NCI-H2227 (cell line): ENCODE measurements around the gene DDN.
A peak's percentile ranks its signal among the peaks of the same experiment; 100 is the strongest.

Source experiments
- DNase-seq: peaks from one replicate; lab custom pipeline; 2025; ENCODE audit not compliant: unreplicated experiment; lab: John Stamatoyannopoulos, UW

Gene DDN

DNA sequence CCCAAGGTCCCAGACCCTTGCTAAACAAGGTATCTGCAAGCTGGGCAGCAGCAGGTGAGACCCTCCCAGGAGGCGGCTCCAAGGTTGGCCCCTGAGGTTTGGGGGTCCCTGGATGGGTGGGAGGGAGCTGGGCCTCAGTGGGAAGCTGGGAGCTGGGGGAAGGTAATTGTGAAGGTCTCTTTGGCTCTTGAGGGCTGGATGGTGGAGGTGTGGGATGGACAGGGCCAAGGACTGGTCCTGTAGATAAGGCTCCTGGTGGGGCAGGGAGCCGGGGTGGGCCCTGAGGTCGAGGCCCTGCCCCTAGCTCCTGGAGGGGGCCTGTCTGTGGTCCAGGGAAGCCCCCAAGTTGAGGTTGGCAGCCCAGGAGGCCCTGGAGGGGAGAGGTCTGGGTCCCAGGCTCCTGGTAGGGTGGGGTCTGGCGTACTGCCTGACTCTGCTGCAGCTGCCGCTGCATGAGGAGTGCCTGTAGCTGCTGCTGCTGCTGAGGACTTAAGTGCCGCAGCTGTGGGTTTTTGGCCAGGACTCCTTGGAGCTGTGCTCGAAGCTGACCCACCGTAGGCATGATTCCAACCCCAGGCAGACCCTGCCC lies 32.5 kb upstream of the DDN start:
- DNase-seq = no peak

DNA sequence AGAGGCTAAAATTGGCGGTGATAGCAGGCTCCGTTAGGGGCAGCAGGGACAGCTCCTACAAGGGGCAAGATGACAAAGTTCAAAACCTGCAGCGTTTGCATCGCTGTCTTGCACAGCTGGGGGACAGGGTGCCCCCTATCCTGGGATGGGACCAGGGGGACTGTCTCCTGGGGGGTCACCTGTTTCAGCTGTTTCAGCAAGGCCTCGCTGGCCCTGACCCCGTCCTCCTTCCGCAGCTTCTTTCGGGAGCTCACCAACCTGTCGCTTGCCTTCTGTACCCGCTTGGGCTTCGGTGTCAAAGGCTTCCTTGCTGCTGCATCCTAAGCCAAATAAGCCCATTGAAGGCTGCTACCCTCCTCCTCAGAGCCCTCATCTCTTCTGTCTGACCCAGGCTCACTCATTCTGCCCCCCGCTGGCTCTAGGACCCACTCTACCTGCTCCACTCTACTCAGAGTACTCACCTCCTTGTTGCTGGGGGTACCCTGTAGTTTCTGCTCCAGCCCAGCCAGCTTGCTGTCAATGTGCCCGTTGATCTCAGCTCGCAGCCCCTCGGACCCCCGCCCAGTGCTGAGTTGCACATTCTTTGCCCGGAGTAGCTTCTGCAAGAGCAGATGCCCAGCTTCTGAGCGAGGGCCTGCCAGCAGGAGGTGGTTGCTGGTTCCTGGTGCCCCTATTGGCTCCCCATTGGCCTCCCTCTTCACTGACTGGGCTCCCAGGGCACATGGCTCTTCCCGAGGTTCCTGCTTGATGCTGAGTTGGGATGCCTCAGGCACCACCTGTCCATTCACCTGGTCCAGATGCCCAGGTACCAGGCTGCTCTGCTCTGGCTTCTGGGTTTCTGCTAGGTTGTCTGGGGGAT lies 31.8 kb upstream of the DDN start:
- no peak for DNase-seq

DNA sequence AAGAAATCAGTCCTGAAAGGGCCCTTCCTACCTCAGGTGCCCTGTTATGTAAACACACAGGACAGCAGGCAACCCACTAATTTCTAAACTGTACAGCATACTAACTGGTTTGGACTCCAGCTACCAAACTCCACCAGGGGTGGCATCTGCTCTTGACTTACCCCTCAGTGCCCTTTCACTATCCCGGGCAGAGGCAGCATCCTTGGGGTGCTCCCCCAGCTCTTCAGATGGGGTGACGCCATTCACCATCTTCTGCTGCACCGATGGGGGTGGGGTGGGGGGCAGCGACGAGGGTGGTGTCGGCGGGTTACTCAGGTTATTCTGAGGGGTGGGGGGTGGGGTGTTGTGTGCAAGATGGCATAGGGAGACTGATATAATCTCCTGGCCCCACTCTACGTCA lies 30.9 kb upstream of the DDN start:
- DNase-seq = no peak

- DNase-seq = no peak
Observed at GRCh38 chr12:49028666-49029275, 29.6 kb upstream of the DDN start.

GRCh38 chr12:49027846-49028555 lies 28.8 kb upstream of the DDN start:
- no peak for DNase-seq

DNA sequence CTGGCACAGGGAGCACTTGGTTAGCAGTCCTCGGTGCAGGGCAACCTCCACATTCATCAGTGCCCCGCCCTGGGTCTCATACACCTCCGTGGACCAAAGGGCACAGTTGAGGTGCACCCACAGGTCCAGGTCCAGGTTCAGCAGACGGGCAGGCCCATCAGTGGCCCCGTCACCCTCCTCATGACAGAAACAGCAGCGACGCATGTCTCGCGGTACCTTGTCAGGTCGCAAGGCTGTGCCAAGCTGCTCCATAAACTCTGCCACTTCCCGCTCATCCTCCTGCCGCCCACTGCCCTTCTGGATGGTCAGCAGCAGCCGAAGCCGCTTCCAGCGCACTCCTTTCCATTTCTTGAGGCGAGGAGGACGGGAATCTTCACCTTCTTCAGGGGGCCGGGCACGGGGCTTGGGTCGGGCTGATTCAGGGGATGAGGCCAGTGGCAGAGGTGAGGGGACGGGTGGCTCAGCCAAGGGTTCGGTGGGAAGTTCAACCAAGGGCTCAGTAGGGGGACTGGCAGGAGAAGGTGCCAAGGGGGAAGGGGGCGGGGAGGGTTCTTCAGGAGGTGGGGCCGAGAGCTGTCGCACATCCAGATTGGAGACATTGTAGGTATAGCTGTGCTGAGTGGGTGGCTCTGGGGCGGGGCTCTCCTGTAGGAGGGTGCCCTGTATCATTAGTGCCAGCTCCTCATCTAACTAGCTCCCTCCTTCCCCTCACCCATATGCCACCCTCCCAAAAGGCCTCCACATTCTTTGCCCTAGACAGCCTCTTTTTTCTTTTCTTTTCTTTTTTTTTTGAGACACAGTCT lies 27.7 kb upstream of the DDN start:
- DNase-seq = no peak

DNA sequence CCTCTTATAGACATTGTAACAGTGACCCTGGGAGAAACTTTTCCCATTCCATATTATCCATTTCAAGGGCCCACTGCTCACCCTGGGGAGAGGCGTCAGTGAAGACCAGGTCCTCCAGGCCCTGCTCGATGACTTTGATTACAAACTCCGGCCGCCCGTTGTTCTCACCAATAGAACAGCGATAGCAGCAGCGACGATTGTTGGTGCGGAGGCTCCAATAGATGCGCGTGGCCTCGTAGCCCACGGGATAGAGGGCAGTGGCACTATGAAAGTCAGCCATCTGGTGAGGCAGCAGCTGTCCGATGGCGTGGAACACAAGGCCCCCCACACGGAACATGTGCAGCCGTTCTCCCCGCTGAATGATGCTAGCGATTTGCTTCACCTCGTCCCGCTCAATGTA lies 26.9 kb upstream of the DDN start:
- no peak for DNase-seq

DNA sequence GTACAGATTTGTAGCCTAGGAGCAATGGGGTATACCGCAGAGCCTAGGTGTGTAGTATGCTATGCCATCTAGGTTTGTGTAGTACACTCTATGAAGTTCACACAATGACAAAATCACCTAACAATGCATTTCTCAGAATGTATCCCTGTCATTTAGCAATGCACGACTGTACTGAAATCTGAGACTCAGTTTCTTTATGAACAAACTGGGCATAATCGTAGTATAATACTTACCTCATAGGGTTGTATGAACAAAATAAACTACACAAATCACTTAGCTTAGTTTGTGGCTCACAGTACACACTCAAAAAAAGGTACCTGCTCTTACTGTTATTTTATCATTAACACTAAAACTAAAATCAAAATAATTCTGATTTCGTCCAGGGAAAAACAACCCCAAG lies 26.3 kb upstream of the DDN start:
- no peak for DNase-seq

- DNase-seq = no peak
Observed at GRCh38 chr12:49024543-49024942, 25.4 kb upstream of the DDN start.

GRCh38 chr12:49023812-49024211 lies 24.6 kb upstream of the DDN start:
- DNase-seq = no peak

GRCh38 chr12:49022558-49023178 lies 23.5 kb upstream of the DDN start:
- no peak for DNase-seq

DNA sequence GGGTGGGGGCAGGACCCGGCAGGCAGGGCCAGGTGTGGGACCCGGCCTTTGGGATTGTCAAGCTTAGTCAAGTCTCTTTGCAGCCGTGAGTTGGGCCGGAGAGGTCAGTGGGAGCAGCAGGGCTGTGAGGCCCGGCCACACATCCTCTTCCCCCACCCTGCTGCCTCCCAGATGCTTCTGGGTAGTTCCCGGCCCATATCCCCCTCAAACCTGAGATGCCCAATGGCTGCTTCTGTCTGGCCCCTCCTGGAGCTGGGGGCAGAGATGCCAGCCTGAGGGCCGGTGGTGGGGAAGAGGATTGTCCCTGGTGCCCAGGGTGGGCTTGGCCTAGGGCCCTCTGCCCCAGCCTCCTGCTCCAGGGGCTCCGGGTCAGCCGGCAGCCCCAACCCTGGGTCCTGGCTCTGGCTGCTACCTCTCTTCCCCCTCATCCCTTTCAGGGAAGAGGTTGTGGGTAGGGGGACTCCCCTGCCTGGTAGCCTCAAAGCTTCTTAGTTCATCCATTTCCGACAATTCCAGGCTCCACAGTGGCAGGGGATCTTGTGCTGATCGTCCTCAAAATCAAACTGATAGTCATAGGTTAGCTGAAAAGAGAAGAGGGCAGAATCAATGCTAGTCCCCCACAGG lies 22.2 kb upstream of the DDN start:
- no peak for DNase-seq

DNA sequence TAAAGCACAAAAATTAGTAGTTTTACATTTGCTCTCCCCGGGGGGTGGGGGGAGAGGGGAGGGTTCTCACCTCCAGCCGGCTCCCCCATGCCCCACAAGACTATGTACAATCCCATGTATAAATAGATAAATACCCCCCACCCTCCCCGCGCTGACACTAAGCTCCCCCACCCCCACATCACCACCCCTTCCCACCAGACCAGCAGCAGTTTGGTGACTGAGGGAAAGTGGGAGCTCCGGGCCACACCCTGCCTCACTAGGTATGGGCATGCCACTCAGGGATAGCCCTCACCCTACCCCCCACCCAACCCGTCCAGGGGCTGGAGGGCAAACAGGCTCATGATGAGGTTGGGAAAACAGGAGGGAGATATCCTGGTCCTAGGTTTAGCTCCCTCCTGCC lies 21.3 kb upstream of the DDN start:
- no peak for DNase-seq

GRCh38 chr12:49019443-49020324 lies 20.5 kb upstream of the DDN start:
- DNase-seq = peak; percentile 28

DNA sequence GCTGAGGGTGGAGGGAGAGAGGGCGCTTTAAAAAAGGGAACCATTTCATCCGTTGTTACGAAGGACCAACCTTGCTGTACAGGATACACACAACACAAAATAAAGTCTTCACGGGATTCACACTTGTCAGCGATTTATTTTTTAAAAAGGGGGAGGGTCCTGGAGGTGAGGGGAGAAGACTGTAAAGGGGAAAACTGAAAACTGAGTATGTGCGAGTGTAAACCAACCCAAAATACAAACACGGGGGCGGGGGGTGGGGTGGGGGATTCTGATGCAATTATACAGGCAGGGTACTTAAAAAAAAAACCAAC lies 19.9 kb upstream of the DDN start:
- no peak for DNase-seq

- DNase-seq = peak; percentile 95
Observed at GRCh38 chr12:49018261-49019119, 19.3 kb upstream of the DDN start, which contains the start of gene PRKAG1. TSS of gene PRKAG1 (minus strand) at chr12:49018776. CDS start at chr12:49018740, 36 bp downstream.

DNA sequence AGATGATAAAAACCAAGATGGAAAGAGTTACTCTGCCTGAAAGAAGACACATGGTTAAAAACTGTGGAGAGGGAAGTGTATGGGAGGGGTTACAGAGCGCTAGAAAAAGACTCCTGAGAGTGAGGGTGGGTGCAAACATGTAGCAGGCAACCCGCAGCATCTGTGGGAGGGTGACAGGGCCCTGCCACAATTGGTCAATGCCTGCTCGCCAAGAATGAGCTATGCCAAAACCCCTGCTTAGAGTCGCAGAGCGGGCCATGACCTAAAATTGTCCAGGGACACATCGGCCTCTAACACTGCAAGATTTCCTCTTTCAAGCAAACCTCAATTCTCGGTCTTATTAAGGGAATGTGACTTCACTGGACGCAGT lies 18.7 kb upstream of the DDN start:
- DNase-seq = peak; percentile 49

- no peak for DNase-seq
Observed at GRCh38 chr12:49015196-49015595, 16.0 kb upstream of the DDN start.
